ENCODE data around the gene RUNX2.

The RUNX2 gene

DNA sequence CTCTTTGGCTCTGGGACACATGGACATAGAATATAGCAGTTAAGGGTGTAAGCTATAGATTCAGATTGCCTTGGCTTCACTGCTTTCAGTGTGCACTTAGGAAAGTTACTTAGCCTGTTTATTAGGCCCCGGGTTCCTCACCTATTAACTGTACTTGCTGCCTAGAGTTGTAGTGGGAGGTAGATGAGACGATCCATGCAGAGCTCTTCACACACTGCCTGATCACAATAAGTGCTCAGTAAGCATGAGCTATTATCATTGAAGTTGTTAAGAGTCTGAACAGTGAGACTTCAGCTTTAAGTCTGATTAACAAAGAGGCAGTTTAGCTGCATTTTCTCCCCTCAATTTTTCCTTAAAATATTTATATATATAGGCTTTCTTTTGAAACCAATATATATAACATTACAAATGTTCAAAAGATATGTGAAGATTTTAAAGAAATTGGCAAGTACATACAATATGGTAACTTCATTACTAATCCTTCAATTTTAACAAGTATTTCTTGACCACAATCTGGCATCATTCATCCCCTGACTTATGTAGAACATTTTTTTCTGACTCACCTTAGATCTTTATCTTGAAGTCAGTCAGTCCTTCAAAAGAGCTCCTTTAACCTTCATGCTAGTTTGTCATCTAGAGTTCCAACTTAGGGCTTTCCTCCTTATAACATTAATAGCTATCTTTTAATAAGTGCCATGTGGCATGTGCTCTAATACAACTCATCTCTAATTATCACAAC, 70.1 kb downstream of the RUNX2 start:
- TF ChIP-seq RARB (CRISPR knock-in tag; IDR thresholded peaks at IDR 0.05) (no peak), ZC3H10 (CRISPR knock-in tag; IDR thresholded peaks at IDR 0.05) (no peak), ZFP3 (CRISPR knock-in tag; IDR thresholded peaks at IDR 0.05) (no peak), BACH2 (CRISPR knock-in tag; IDR thresholded peaks at IDR 0.05; ENCODE audit: borderline replicate concordance) (no peak), PPARA (CRISPR knock-in tag; IDR thresholded peaks at IDR 0.05; ENCODE audit: borderline replicate concordance) (no peak), ISL1 (CRISPR knock-in tag; IDR thresholded peaks at IDR 0.05) (no peak), ESRRG (CRISPR knock-in tag; IDR thresholded peaks at IDR 0.05) (no peak), CSDC2 (CRISPR knock-in tag; IDR thresholded peaks at IDR 0.05) (no peak), OSR1 (CRISPR knock-in tag; IDR thresholded peaks at IDR 0.05) (no peak), ZNF70 (CRISPR knock-in tag; IDR thresholded peaks at IDR 0.05) (no peak), GLIS3 (CRISPR knock-in tag; IDR thresholded peaks at IDR 0.05) (no peak), ZNF8 (CRISPR knock-in tag; IDR thresholded peaks at IDR 0.05) (no peak), ARNTL (CRISPR knock-in tag; IDR thresholded peaks at IDR 0.05; ENCODE audit: borderline replicate concordance, low read depth) (no peak), ZNF565 (CRISPR knock-in tag; conservative IDR thresholded peaks at IDR 0.05; ENCODE audit: low read depth) (no peak), TCF4 (CRISPR knock-in tag; IDR thresholded peaks at IDR 0.05; ENCODE audit: borderline replicate concordance) (no peak), ZFP30 (CRISPR knock-in tag; IDR thresholded peaks at IDR 0.05) (no peak)
- TF ChIP-seq, protein P1, sequence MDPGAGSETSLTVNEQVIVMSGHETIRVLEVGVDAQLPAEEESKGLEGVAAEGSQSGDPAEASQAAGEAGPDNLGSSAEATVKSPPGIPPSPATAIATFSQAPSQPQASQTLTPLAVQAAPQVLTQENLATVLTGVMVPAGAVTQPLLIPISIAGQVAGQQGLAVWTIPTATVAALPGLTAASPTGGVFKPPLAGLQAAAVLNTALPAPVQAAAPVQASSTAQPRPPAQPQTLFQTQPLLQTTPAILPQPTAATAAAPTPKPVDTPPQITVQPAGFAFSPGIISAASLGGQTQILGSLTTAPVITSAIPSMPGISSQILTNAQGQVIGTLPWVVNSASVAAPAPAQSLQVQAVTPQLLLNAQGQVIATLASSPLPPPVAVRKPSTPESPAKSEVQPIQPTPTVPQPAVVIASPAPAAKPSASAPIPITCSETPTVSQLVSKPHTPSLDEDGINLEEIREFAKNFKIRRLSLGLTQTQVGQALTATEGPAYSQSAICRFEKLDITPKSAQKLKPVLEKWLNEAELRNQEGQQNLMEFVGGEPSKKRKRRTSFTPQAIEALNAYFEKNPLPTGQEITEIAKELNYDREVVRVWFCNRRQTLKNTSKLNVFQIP (CRISPR knock-in tag; IDR thresholded peaks at IDR 0.05; ENCODE audit: borderline replicate concordance, low read depth), result no peak
- TF ChIP-seq, protein P2, sequence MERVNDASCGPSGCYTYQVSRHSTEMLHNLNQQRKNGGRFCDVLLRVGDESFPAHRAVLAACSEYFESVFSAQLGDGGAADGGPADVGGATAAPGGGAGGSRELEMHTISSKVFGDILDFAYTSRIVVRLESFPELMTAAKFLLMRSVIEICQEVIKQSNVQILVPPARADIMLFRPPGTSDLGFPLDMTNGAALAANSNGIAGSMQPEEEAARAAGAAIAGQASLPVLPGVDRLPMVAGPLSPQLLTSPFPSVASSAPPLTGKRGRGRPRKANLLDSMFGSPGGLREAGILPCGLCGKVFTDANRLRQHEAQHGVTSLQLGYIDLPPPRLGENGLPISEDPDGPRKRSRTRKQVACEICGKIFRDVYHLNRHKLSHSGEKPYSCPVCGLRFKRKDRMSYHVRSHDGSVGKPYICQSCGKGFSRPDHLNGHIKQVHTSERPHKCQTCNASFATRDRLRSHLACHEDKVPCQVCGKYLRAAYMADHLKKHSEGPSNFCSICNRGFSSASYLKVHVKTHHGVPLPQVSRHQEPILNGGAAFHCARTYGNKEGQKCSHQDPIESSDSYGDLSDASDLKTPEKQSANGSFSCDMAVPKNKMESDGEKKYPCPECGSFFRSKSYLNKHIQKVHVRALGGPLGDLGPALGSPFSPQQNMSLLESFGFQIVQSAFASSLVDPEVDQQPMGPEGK (CRISPR knock-in tag; IDR thresholded peaks at IDR 0.05; ENCODE audit: borderline replicate concordance), result no peak
- TF ChIP-seq, protein P3, sequence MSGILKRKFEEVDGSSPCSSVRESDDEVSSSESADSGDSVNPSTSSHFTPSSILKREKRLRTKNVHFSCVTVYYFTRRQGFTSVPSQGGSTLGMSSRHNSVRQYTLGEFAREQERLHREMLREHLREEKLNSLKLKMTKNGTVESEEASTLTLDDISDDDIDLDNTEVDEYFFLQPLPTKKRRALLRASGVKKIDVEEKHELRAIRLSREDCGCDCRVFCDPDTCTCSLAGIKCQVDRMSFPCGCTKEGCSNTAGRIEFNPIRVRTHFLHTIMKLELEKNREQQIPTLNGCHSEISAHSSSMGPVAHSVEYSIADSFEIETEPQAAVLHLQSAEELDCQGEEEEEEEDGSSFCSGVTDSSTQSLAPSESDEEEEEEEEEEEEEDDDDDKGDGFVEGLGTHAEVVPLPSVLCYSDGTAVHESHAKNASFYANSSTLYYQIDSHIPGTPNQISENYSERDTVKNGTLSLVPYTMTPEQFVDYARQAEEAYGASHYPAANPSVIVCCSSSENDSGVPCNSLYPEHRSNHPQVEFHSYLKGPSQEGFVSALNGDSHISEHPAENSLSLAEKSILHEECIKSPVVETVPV (CRISPR knock-in tag; IDR thresholded peaks at IDR 0.05), result no peak
- TF ChIP-seq, protein P4, sequence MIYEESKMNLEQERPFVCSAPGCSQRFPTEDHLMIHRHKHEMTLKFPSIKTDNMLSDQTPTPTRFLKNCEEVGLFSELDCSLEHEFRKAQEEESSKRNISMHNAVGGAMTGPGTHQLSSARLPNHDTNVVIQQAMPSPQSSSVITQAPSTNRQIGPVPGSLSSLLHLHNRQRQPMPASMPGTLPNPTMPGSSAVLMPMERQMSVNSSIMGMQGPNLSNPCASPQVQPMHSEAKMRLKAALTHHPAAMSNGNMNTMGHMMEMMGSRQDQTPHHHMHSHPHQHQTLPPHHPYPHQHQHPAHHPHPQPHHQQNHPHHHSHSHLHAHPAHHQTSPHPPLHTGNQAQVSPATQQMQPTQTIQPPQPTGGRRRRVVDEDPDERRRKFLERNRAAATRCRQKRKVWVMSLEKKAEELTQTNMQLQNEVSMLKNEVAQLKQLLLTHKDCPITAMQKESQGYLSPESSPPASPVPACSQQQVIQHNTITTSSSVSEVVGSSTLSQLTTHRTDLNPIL (CRISPR knock-in tag; IDR thresholded peaks at IDR 0.05; ENCODE audit: low read depth), result no peak
- ATAC-seq, result no peak

DNA sequence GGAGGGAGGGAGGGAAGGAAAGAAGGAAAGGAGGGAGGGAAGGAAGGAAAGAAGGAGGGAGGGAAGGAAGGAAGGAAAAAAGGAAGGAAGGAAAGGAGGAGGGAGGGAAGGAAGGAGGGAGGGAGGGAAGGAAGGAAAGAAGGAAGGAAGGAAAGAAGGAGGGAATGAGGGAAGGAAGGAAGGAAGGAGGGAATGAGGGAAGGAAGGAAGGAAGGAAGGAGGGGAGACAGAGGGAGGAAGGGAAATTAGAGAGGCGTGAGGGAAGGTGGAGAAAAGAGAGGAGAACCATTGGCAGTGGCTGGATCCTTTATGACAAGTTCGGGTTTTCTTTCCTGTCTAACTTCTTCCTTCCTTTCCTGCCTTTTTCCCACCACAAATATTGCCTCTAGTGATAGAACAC, 71.9 kb downstream of the RUNX2 start:
- TF ChIP-seq TOX (CRISPR knock-in tag; IDR thresholded peaks at IDR 0.05; ENCODE audit: borderline replicate concordance), result no peak
- no peak for TF ChIP-seq CSDC2 (CRISPR knock-in tag; IDR thresholded peaks at IDR 0.05)
- no peak for ATAC-seq

DNA sequence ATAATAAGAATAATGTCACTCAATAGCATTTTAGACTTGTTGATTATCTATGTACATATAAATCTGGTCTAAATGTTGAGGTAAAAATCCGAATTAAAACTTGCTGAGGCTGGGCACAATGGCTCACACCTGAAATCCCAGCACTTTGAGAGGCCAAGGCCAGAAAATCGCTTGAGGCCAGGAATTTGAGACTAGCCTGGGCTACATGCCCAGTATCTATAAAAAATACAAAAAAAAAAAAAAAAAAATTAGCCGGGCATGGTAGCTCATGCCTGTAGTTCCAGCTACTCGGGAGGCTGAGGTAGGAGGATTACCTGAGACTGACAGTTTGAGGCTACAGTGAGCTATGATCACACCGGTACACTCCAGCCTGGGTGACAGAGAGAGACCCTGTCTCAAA, 83.8 kb downstream of the RUNX2 start:
- ATAC-seq, result no peak
- TF ChIP-seq ZFP3 (CRISPR knock-in tag; IDR thresholded peaks at IDR 0.05) (no peak), CSDC2 (CRISPR knock-in tag; IDR thresholded peaks at IDR 0.05) (no peak), GLIS3 (CRISPR knock-in tag; IDR thresholded peaks at IDR 0.05) (no peak), ARNTL (CRISPR knock-in tag; IDR thresholded peaks at IDR 0.05; ENCODE audit: borderline replicate concordance, low read depth) (no peak), ZFP30 (CRISPR knock-in tag; IDR thresholded peaks at IDR 0.05) (no peak), ESRRG (CRISPR knock-in tag; IDR thresholded peaks at IDR 0.05) (no peak), ZNF70 (CRISPR knock-in tag; IDR thresholded peaks at IDR 0.05) (no peak), ISL1 (CRISPR knock-in tag; IDR thresholded peaks at IDR 0.05) (no peak), TOX (CRISPR knock-in tag; IDR thresholded peaks at IDR 0.05; ENCODE audit: borderline replicate concordance) (no peak), ZNF565 (CRISPR knock-in tag; conservative IDR thresholded peaks at IDR 0.05; ENCODE audit: low read depth) (no peak)
- TF ChIP-seq, protein P2 (CRISPR knock-in tag; IDR thresholded peaks at IDR 0.05; ENCODE audit: borderline replicate concordance), result no peak
